Measurements from ENCODE around the gene C6orf89.

DNA sequence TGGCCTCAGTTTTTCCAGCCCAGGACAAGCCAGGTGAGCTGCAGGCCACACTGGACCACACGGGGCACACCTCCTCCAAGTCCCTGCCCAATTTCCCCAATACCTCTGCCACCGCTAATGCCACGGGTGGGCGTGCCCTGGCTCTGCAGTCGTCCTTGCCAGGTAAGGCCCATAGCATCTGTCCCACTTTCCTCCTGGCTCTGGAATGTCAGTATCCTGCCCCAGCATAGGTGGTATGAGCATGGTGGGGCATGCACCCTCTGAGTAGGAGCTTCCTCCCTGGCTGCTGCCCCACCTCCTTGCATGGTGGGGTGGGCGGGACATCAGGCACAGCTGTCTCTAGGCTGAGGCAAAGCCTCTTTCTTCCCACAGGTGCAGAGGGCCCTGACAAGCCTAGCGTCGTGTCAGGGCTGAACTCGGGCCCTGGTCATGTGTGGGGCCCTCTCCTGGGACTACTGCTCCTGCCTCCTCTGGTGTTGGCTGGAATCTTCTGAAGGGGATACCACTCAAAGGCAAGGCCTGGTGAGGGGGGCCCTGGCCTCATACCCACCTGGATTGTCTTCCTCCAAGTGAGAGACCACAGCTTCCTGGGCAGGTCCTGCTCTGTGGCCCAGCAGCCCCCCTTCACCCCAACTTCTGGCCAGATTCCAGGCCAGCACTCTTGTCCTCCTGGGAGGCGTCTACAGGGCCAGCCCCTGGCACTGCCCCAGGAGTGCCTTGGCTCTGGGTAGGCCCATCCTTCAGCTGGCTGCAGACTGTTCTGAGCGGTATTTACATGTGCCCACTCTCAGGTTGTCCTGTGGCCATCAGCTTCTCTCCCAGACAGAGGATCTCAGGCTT is 77.9 kb downstream of the C6orf89 start:
- TF ChIP-seq CTCF (conservative IDR thresholded peaks at IDR 0.05 in 1 of 2, IDR thresholded peaks at IDR 0.05 in 1 of 2; ENCODE audit: low read depth in 1 of 2, low read length in 2 of 2) (no peak), EZH2 (IDR thresholded peaks at IDR 0.05; ENCODE audit: low read length, missing control alignments) (no peak)

All from fibroblast of lung (primary cell).